Ovary (tissue), 3 donors: ENCODE data around the gene XCL2.

Experiments used
- EP300 ChIP-seq: sonication (generic); formaldehyde crosslinking; IDR thresholded peaks from one replicate; pipeline ENCODE4 v1.6.1; 2017; ENCODE audit warnings: antibody characterized with exemption
- POLR2A ChIP-seq: fragments of 450-650 bp; IDR thresholded peaks from one replicate; pipeline ENCODE4 v1.6.1; 2017; ENCODE audit warnings: antibody characterized with exemption, mild to moderate bottlenecking, moderate library complexity
- TF ChIP-seq, protein P1 (sequence below), 3 donors: fragments of 450-650 bp in 2 of 3; fragments of 200-600 bp in 1 of 3; IDR thresholded peaks; one replicate each; pipeline versions ENCODE4 v1.5.1 to v1.8.0; 2016 to 2022; ENCODE audit warnings: antibody characterized with exemption in 3 of 3, mild to moderate bottlenecking in 1 of 3
- donor health status: DM: no; HTN: no; CAD: no.

DNA sequence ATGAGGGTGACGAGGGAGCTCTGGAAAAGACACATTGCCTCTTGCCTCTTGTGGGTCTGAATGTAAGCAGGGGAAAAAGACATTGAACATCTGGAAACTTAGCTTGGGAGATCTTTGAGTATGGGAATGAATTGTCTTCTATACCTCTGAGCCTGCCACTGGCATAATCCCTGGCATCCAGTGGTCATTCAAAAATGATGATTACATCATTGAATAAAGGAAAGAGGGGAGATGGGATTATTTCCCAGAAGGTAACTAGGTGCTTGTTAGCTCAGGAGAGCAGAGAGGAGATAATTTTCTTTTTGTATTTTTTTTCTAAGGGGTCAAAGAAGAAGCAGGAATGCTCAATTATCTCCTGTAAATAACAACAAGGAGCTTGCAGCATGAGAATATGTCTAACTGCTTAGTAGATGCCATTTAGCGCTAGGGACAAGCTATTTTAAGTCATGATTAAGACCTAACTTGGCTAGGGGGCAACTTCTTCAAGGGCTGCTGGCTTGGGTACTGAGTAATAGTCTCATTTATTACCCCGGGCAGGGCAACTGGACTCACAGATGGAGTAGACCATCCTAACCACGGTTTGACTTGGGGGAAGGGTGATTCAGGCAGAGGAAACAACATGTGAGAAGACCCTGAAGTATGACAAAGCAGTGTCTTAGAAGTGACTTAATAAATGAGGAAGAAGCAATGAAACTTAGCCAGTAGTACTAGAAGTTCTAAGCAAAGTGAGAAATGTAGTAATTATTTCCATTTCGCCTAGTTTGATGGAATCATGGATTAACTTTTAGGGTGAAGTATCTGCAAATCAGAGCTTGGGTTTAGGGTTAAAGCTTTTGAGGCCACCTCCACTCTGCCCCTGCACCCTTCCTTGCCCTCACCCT lies 11.0 kb upstream of the XCL2 start:
- TF ChIP-seq EP300 (no peak), POLR2A (no peak)
- TF ChIP-seq, protein P1, sequence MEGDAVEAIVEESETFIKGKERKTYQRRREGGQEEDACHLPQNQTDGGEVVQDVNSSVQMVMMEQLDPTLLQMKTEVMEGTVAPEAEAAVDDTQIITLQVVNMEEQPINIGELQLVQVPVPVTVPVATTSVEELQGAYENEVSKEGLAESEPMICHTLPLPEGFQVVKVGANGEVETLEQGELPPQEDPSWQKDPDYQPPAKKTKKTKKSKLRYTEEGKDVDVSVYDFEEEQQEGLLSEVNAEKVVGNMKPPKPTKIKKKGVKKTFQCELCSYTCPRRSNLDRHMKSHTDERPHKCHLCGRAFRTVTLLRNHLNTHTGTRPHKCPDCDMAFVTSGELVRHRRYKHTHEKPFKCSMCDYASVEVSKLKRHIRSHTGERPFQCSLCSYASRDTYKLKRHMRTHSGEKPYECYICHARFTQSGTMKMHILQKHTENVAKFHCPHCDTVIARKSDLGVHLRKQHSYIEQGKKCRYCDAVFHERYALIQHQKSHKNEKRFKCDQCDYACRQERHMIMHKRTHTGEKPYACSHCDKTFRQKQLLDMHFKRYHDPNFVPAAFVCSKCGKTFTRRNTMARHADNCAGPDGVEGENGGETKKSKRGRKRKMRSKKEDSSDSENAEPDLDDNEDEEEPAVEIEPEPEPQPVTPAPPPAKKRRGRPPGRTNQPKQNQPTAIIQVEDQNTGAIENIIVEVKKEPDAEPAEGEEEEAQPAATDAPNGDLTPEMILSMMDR (IDR thresholded peaks at IDR 0.05) = no peak
